Right atrium auricular region (tissue), 2 donors: ENCODE results near the gene UTP15. TPM values are rescaled to one million over a fixed set of nuclear protein-coding genes. Genes with fewer than 3 reads are reported as not detected.

Source experiments
- DNase-seq: peaks from one replicate; pipeline ENCODE4 v3.0.0-alpha.2; 2019; ENCODE audit warnings: low spot score
- H3K27ac ChIP-seq, 2 donors: fragments of 200-600 bp; sonication (generic); 1 replicate in 1 of 2; 2 replicates in 1 of 2; pipeline ENCODE4 v1.5.1; 2016 to 2019
- H3K27me3 ChIP-seq, 2 donors: fragments of 200-600 bp; sonication (generic); one replicate each; pipeline versions ENCODE4 v1.5.1 to v1.6.0; 2017 to 2019
- H3K36me3 ChIP-seq: fragments of 200-600 bp; sonication (generic); one replicate; pipeline ENCODE4 v1.5.1; 2016
- H3K4me1 ChIP-seq, 2 donors: fragments of 200-600 bp; sonication (generic); one replicate each; pipeline versions ENCODE4 v1.5.1 to v1.6.0; 2017 to 2019
- H3K4me3 ChIP-seq, 2 donors: fragments of 200-600 bp; sonication (generic); 1 replicate in 1 of 2; 2 replicates in 1 of 2; pipeline ENCODE4 v1.5.1; 2017 to 2019; ENCODE audit warnings: mild to moderate bottlenecking in 1 of 2, moderate library complexity in 1 of 2
- H3K9me3 ChIP-seq, 2 donors: fragments of 200-600 bp; sonication (generic); one replicate each; pipeline ENCODE4 v1.5.1; 2019
- CTCF ChIP-seq, 2 donors: fragments of 200-600 bp; sonication (generic); IDR thresholded peaks; one replicate each; pipeline ENCODE4 v1.5.1; 2019; ENCODE audit warnings: antibody characterized with exemption in 2 of 2
- total RNA-seq, 2 donors: library from RNA; depleted of rRNA; stranded (reverse); fragments of >200 nt; gene quantifications; one replicate each; pipeline ENCODE4 v1.1.0, GENCODE V29; 2016

Gene UTP15
- total RNA-seq, 2 donors from 2014 or later = 6.6 to 8.7 TPM

- no peak for DNase-seq
Observed at GRCh38 chr5:73625372-73625943, 59.9 kb downstream of the UTP15 start.

GRCh38 chr5:73625944-73626811 lies 60.6 kb downstream of the UTP15 start, which contains the start of gene ARHGEF28:
Gene ARHGEF28, plus strand, starts transcription at chr5:73626196. Its CDS starts 58,656 bp downstream, at chr5:73684852.
- Histone ChIP-seq H3K9me3 (no peaks in the 10 kb centered on the region), H3K27ac (peak within 1 kb of the TSS in 1 of 2 donors; percentile 53), H3K27me3 (no peaks in the 10 kb centered on the region), H3K4me1 (peaks cover 0 to 16% of the 10 kb centered on the region in 2 donors), H3K4me3 (peak within 1 kb of the TSS; percentile 52 to 59), H3K36me3 (no peaks in the 10 kb centered on the region)
- TF ChIP-seq CTCF (IDR thresholded peaks at IDR 0.05) = no peak
- no peak for DNase-seq

More at GRCh38 chr5:73625372-73625943, 59.9 kb downstream of the UTP15 start:
- H3K36me3 ChIP-seq = no peaks in the 10 kb centered on the region
- H3K4me1 ChIP-seq = peaks cover 0 to 16% of the 10 kb centered on the region in 2 donors
- peak overlapping the region; percentile 52 to 59 for H3K4me3 ChIP-seq
- no peaks in the 10 kb centered on the region for H3K9me3 ChIP-seq
- H3K27ac ChIP-seq = peak overlapping the region in 1 of 2 donors; percentile 53
- no peak for TF ChIP-seq CTCF (IDR thresholded peaks at IDR 0.05)
- no peaks in the 10 kb centered on the region for H3K27me3 ChIP-seq

- Histone ChIP-seq H3K36me3 (no peaks in the 10 kb centered on the region), H3K4me3 (peak overlapping the region; percentile 52 to 59), H3K27me3 (no peaks in the 10 kb centered on the region), H3K9me3 (no peaks in the 10 kb centered on the region), H3K4me1 (peaks cover 0 to 16% of the 10 kb centered on the region in 2 donors), H3K27ac (no peak overlapping the region)
- TF ChIP-seq CTCF (IDR thresholded peaks at IDR 0.05) = no peak
- no peak for DNase-seq
Observed at GRCh38 chr5:73626814-73627313, 61.3 kb downstream of the UTP15 start.

GRCh38 chr5:73629456-73629855 lies 63.9 kb downstream of the UTP15 start:
- H3K9me3 ChIP-seq = no peaks in the 10 kb centered on the region
- H3K4me1 ChIP-seq = peaks cover 0 to 16% of the 10 kb centered on the region in 2 donors
- no peaks in the 10 kb centered on the region for H3K36me3 ChIP-seq
- H3K27ac ChIP-seq = no peak overlapping the region
- no peak for TF ChIP-seq CTCF (IDR thresholded peaks at IDR 0.05)
- no peak for DNase-seq
- H3K27me3 ChIP-seq = no peaks in the 10 kb centered on the region
- H3K4me3 ChIP-seq = no peak overlapping the region

GRCh38 chr5:73630765-73631164 lies 65.2 kb downstream of the UTP15 start:
- Histone ChIP-seq H3K4me3 (no peak overlapping the region), H3K27me3 (no peaks in the 10 kb centered on the region), H3K4me1 (peaks cover 0 to 10% of the 10 kb centered on the region in 2 donors), H3K9me3 (no peaks in the 10 kb centered on the region), H3K27ac (no peak overlapping the region), H3K36me3 (no peaks in the 10 kb centered on the region)
- no peak for TF ChIP-seq CTCF (IDR thresholded peaks at IDR 0.05)
- no peak for DNase-seq
